ENCODE results near the gene STIM1. TPM values are rescaled to one million over a fixed set of nuclear protein-coding genes. Genes with fewer than 3 reads are reported as not detected.

Gene STIM1
- total RNA-seq, 1 donor from 2014 or later, result 9.6 TPM

DNA sequence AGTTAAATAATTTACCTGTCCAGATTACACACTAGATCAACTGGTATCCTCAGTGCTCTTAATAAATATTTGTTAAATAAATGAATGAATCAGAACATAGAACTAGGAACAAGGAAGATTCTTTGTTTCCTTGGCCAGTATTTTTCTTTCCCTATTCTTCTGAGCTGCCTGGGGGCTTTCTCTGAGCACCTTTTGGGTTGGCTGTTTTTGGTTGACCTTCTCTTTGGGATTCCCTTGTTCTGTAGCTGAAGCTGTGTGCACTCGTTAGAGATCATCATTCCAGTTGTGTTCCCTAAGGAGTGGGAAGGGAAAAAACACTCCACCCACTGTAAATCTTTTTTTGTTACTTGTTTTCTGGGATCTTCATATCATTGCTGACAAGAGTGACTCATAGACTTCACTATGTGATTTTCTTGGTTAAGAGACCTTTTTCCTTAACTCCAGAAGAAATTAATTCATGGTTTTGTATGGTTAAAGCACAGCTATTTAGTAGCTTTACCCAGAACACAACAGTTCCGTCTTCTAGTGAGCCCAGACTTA lies 84.3 kb downstream of the STIM1 start:
- peaks cover 3% of the 10 kb centered on the region for H3K4me1 Mint-ChIP-seq (ENCODE audit: low read depth, unreplicated experiment)
- TF ChIP-seq, protein P1, sequence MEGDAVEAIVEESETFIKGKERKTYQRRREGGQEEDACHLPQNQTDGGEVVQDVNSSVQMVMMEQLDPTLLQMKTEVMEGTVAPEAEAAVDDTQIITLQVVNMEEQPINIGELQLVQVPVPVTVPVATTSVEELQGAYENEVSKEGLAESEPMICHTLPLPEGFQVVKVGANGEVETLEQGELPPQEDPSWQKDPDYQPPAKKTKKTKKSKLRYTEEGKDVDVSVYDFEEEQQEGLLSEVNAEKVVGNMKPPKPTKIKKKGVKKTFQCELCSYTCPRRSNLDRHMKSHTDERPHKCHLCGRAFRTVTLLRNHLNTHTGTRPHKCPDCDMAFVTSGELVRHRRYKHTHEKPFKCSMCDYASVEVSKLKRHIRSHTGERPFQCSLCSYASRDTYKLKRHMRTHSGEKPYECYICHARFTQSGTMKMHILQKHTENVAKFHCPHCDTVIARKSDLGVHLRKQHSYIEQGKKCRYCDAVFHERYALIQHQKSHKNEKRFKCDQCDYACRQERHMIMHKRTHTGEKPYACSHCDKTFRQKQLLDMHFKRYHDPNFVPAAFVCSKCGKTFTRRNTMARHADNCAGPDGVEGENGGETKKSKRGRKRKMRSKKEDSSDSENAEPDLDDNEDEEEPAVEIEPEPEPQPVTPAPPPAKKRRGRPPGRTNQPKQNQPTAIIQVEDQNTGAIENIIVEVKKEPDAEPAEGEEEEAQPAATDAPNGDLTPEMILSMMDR (IDR thresholded peaks at IDR 0.05; ENCODE audit: partially characterized antibody, unreplicated experiment), result no peak
- peaks cover 3% of the 10 kb centered on the region for H3K27me3 Mint-ChIP-seq (ENCODE audit: unreplicated experiment)
- H3K36me3 Mint-ChIP-seq (ENCODE audit: unreplicated experiment), result no peaks in the 10 kb centered on the region
- DNase-seq, result no peak
- H3K27ac Mint-ChIP-seq (ENCODE audit: unreplicated experiment), result no peak overlapping the region
- no peaks in the 10 kb centered on the region for H3K9me3 Mint-ChIP-seq (ENCODE audit: unreplicated experiment)
- no peak overlapping the region for H3K4me3 Mint-ChIP-seq (ENCODE audit: unreplicated experiment)

DNA sequence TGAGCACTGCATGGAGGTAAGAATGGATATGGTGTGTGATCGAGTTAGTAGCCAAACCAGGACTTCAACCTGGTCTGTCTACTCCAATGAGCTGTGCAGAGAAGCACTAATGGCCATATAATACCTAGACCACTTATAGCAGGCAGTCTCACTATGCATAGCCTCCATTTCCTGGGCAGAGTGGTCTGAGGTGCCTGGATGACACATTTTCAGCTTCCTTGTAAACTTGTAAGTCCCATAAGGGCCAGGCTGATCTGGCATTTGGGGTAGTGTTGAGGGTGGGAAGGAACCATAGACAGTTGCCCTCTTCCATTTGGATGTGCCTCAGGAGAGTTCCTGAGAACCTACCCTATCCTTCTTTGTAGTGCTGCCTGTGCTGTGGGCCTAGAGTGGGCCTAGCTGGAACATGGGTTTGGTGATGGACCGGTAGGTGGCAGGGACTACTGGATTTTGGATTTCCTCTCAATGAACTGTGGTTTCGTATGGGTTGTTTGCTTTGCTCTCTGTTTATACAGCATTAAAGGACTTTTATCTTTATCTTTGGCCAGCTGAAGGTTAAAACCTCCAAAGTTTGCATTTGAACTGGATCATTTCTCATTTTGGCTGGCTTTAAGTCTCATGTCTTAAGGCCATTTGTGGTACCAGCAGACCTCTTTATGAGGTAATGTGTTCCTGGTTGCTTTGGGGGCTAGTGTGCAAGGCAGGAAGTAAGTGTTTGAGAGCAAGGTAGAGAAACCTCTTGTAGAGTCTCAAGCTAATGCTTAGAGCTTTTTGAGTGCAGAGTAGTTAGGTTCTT lies 86.9 kb downstream of the STIM1 start:
- no peaks in the 10 kb centered on the region for H3K36me3 Mint-ChIP-seq (ENCODE audit: unreplicated experiment)
- no peak overlapping the region for H3K4me3 Mint-ChIP-seq (ENCODE audit: unreplicated experiment)
- TF ChIP-seq, protein P1 (IDR thresholded peaks at IDR 0.05; ENCODE audit: partially characterized antibody, unreplicated experiment), result no peak
- no peak overlapping the region for H3K27ac Mint-ChIP-seq (ENCODE audit: unreplicated experiment)
- no peak for DNase-seq
- H3K4me1 Mint-ChIP-seq (ENCODE audit: low read depth, unreplicated experiment), result peaks cover 3% of the 10 kb centered on the region
- no peaks in the 10 kb centered on the region for H3K9me3 Mint-ChIP-seq (ENCODE audit: unreplicated experiment)
- H3K27me3 Mint-ChIP-seq (ENCODE audit: unreplicated experiment), result peaks cover 3% of the 10 kb centered on the region

DNA sequence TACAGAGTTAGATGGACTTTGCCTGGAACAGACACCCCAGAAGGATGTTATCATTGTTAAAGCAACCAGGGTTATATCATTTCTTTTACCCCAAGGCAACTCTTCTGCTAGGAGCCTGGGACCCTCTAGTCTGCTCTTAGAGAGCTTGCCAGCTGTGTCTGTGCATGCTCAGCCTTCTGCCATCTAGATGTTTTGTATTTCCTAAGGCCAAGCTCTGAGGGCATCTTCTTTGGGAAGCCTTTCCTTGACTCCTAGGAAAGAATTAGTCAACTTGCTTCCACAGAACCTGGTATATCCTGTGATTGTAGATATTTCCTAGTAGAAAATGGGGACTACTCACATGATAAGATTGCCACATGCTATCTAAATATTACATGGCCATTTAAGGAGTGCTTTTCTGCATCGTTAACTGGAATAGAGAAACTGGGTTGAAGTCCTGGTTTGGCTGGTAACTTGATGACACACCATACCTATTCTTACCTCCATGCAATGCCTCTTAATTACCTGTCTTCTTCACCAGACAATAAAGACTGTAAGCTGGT lies 87.6 kb downstream of the STIM1 start:
- Mint-ChIP-seq H3K4me1 (ENCODE audit: low read depth, unreplicated experiment) (peaks cover 3% of the 10 kb centered on the region), H3K27me3 (ENCODE audit: unreplicated experiment) (peaks cover 3% of the 10 kb centered on the region), H3K36me3 (ENCODE audit: unreplicated experiment) (no peaks in the 10 kb centered on the region), H3K9me3 (ENCODE audit: unreplicated experiment) (no peaks in the 10 kb centered on the region), H3K27ac (ENCODE audit: unreplicated experiment) (no peak overlapping the region), H3K4me3 (ENCODE audit: unreplicated experiment) (no peak overlapping the region)
- DNase-seq, result no peak
- TF ChIP-seq, protein P1 (IDR thresholded peaks at IDR 0.05; ENCODE audit: partially characterized antibody, unreplicated experiment), result no peak

DNA sequence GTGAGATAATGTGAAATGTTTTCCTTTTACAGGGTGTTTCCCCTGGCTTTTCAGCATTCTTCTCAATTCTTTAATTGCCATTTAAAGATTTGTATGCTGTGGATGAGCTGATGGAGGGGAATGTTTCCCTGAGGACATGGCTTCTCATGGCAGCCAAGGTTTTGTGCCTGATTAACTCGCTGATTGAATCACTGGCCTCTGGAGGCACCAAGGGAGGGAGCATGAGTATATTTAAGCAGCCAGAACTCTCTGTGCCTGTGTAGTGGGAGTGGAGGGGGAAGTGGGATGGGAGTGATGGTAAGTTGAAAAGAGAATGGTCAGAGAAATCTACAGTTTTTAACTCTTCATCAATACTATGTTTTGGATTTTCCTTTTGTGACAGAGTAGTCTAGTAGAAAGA lies 88.7 kb downstream of the STIM1 start:
- TF ChIP-seq, protein P1 (IDR thresholded peaks at IDR 0.05; ENCODE audit: partially characterized antibody, unreplicated experiment), result no peak
- Mint-ChIP-seq H3K27ac (ENCODE audit: unreplicated experiment) (no peak overlapping the region), H3K27me3 (ENCODE audit: unreplicated experiment) (peaks cover 3% of the 10 kb centered on the region), H3K4me3 (ENCODE audit: unreplicated experiment) (no peak overlapping the region), H3K4me1 (ENCODE audit: low read depth, unreplicated experiment) (peaks cover 3% of the 10 kb centered on the region), H3K9me3 (ENCODE audit: unreplicated experiment) (no peaks in the 10 kb centered on the region), H3K36me3 (ENCODE audit: unreplicated experiment) (no peaks in the 10 kb centered on the region)
- DNase-seq, result no peak

DNA sequence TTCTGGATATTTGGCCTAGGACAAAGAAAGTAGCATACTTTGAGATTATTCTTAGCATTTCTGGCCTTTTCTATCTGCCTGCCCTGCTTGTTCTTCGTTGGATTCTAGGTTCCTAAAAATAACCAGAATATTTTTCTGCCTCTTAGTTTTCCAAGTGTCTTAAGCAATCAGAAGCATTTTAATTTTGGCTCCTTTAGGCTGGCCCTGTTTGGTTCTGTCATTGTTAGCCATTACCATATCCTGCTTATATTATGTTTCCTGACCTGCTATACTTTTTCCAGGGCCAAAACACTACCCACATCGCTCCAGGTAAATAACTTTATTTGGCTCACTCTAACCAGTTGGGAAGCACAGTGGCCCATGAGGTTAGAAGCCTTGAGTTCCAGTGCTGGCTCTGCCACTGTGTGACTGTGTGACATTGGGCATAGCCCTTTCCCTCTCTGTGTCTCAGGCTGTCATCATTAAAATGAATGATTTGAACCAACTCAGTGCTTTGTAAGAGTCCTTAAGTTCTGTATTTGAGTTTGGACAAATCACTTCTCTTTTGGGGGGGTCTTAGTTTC lies 91.1 kb downstream of the STIM1 start:
- Mint-ChIP-seq H3K9me3 (ENCODE audit: unreplicated experiment) (no peaks in the 10 kb centered on the region), H3K27me3 (ENCODE audit: unreplicated experiment) (no peaks in the 10 kb centered on the region), H3K4me1 (ENCODE audit: low read depth, unreplicated experiment) (peaks cover 3% of the 10 kb centered on the region), H3K27ac (ENCODE audit: unreplicated experiment) (no peak overlapping the region), H3K4me3 (ENCODE audit: unreplicated experiment) (no peak overlapping the region), H3K36me3 (ENCODE audit: unreplicated experiment) (no peaks in the 10 kb centered on the region)
- DNase-seq, result no peak
- TF ChIP-seq, protein P1 (IDR thresholded peaks at IDR 0.05; ENCODE audit: partially characterized antibody, unreplicated experiment), result no peak
